22Rv1 (cell line): Measurements from ENCODE around the gene EEA1.

ENCODE experiments used
- CTCF ChIP-seq: fragments of 450-650 bp; IDR thresholded peaks from 2 replicates; pipeline ENCODE4 v1.5.1; 2017; ENCODE audit warnings: mild to moderate bottlenecking
- ZFX ChIP-seq: fragments of 450-650 bp; IDR thresholded peaks from 2 replicates; pipeline ENCODE4 v1.6.1; 2017; ENCODE audit warnings: antibody characterized with exemption, borderline replicate concordance

DNA sequence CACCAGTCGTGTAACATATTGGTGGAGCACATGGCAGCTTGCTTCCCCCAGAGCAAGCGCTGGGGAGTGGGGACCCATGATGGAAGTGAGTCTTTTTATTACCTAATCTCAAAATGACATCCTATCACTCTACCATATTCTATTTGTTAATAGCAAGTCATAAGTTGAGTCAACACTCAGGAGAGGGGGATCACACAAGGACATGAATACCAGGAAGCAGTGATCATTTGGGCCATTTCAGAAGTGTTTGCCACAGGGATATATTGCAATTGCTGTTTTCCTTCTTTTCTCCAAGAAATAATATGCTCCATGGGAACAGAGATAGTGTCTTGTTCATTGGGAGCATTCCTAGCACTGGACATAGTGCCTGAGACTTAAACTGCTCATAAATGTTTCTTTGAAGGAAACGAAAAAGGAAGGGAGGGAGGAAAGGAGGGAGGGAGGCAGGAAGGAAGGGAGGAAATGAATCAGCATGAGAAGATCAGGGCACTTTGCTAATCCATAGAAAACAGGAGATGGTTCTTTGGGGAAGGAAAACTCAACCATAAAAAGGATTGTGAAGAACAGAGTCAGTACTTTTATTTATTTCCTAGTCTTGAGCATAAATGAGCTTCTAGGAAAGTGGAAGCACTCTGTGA lies 39.2 kb upstream of the EEA1 start:
- TF ChIP-seq CTCF = no peak
- no peak for TF ChIP-seq ZFX
